GM23338 (cell line): Measurements from ENCODE around the gene STMN3.

Source experiments
- CREB1 ChIP-seq: fragments of 250-450 bp; sonication (Bioruptor Pico); IDR thresholded peaks from 2 replicates; pipeline ENCODE4 v1.5.0; 2020; ENCODE audit warnings: low read depth, mild to moderate bottlenecking, moderate library complexity
- EZH2 ChIP-seq: fragments of 200-600 bp; sonication (generic); IDR thresholded peaks from one replicate; pipeline ENCODE4 v1.8.0; 2017; ENCODE audit warnings: antibody characterized with exemption, mild to moderate bottlenecking, low read depth; ENCODE audit not compliant: unreplicated experiment
- EZH2phosphoT487 ChIP-seq: fragments of 200-600 bp; sonication (generic); IDR thresholded peaks from one replicate; pipeline ENCODE4 v1.8.1; 2018; ENCODE audit warnings: antibody characterized with exemption; ENCODE audit not compliant: unreplicated experiment
- JUNB ChIP-seq: IDR thresholded peaks from one replicate; pipeline ENCODE4 v1.6.1; 2016; ENCODE audit warnings: antibody characterized with exemption; ENCODE audit not compliant: unreplicated experiment
- NANOG ChIP-seq: IDR thresholded peaks from 2 replicates; pipeline ENCODE4 v1.6.1; 2016; ENCODE audit warnings: antibody characterized with exemption, borderline replicate concordance
- POLR2AphosphoS5 ChIP-seq: IDR thresholded peaks from 2 replicates; pipeline ENCODE4 v1.6.1; 2016; ENCODE audit warnings: antibody characterized with exemption, low read depth
- STAT1 ChIP-seq: IDR thresholded peaks from one replicate; pipeline ENCODE4 v1.6.1; 2016; ENCODE audit warnings: antibody characterized with exemption; ENCODE audit not compliant: unreplicated experiment
- ZNF114 ChIP-seq: fragments of 250-450 bp; sonication (Bioruptor Pico); IDR thresholded peaks from 2 replicates; pipeline ENCODE4 v1.5.0; 2020; ENCODE audit warnings: mild to moderate bottlenecking, moderate library complexity
- ZNF331 ChIP-seq: fragments of 250-450 bp; sonication (Bioruptor Pico); IDR thresholded peaks from 2 replicates; pipeline ENCODE4 v1.5.0; 2020; ENCODE audit warnings: low read depth, mild to moderate bottlenecking, moderate library complexity
- TF ChIP-seq, protein P1 (sequence below), 2 experiments: fragments of 200-600 bp in 1 of 2; sonication (generic) in 1 of 2; conservative IDR thresholded peaks; 2 replicates each; pipeline versions ENCODE4 v1.5.1 to v1.6.1; 2016 to 2017; ENCODE audit warnings: antibody characterized with exemption in 2 of 2, low read depth in 2 of 2, mild to moderate bottlenecking in 2 of 2, moderate library complexity in 1 of 2
- TF ChIP-seq, protein P2 (sequence below): IDR thresholded peaks from one replicate; pipeline ENCODE4 v1.6.1; 2018; ENCODE audit warnings: antibody characterized with exemption; ENCODE audit not compliant: unreplicated experiment
- TF ChIP-seq, protein P3 (sequence below): IDR thresholded peaks from 2 replicates; pipeline ENCODE4 v1.6.1; 2016; ENCODE audit warnings: antibody characterized with exemption
- TF ChIP-seq, protein P4 (sequence below): fragments of 250-450 bp; sonication (Bioruptor Pico); IDR thresholded peaks from 2 replicates; pipeline ENCODE4 v1.5.0; 2020; ENCODE audit warnings: mild to moderate bottlenecking, moderate library complexity

DNA sequence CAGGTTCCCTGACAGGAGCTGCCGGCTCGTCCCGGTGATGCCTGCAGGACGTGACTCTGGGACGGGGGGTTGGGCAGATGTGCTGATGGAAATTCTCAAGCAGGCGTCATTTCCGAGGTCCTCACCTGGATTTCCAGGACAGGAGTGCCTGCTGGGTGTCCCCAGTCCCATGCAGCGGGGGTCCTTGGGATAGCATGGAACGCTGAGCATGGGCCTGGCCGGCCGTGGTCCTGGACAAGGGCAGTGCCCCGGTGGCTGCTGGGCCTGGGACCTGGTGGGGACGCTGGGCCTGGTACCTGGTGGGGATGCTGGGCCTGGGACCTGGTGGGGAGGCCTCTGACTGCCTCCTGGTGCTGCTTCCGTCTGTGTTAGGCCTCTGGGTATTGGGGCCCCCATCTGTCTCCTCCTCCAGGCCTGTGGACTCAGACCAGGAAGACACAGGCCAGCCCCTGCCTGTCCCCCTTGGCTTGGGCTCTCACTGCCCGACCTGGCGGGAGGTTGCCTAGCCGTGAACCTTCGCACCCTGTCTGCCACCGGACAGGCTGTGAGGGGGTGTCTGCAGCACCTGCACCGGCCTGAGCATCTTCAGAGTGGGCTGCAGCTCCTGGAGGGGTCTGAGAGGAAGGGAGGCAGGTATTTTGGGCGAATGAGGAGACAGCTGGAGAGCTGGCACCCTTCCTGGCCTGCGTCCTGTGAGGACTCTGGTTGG is 11.1 kb upstream of the STMN3 start:
- TF ChIP-seq, protein P1, sequence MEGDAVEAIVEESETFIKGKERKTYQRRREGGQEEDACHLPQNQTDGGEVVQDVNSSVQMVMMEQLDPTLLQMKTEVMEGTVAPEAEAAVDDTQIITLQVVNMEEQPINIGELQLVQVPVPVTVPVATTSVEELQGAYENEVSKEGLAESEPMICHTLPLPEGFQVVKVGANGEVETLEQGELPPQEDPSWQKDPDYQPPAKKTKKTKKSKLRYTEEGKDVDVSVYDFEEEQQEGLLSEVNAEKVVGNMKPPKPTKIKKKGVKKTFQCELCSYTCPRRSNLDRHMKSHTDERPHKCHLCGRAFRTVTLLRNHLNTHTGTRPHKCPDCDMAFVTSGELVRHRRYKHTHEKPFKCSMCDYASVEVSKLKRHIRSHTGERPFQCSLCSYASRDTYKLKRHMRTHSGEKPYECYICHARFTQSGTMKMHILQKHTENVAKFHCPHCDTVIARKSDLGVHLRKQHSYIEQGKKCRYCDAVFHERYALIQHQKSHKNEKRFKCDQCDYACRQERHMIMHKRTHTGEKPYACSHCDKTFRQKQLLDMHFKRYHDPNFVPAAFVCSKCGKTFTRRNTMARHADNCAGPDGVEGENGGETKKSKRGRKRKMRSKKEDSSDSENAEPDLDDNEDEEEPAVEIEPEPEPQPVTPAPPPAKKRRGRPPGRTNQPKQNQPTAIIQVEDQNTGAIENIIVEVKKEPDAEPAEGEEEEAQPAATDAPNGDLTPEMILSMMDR (conservative IDR thresholded peaks at IDR 0.05; ENCODE audit: low read depth in 2 of 2) = no peak
- no peak for TF ChIP-seq EZH2
- TF ChIP-seq CREB1 = no peak
- TF ChIP-seq, protein P2, sequence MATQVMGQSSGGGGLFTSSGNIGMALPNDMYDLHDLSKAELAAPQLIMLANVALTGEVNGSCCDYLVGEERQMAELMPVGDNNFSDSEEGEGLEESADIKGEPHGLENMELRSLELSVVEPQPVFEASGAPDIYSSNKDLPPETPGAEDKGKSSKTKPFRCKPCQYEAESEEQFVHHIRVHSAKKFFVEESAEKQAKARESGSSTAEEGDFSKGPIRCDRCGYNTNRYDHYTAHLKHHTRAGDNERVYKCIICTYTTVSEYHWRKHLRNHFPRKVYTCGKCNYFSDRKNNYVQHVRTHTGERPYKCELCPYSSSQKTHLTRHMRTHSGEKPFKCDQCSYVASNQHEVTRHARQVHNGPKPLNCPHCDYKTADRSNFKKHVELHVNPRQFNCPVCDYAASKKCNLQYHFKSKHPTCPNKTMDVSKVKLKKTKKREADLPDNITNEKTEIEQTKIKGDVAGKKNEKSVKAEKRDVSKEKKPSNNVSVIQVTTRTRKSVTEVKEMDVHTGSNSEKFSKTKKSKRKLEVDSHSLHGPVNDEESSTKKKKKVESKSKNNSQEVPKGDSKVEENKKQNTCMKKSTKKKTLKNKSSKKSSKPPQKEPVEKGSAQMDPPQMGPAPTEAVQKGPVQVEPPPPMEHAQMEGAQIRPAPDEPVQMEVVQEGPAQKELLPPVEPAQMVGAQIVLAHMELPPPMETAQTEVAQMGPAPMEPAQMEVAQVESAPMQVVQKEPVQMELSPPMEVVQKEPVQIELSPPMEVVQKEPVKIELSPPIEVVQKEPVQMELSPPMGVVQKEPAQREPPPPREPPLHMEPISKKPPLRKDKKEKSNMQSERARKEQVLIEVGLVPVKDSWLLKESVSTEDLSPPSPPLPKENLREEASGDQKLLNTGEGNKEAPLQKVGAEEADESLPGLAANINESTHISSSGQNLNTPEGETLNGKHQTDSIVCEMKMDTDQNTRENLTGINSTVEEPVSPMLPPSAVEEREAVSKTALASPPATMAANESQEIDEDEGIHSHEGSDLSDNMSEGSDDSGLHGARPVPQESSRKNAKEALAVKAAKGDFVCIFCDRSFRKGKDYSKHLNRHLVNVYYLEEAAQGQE = no peak
- TF ChIP-seq POLR2AphosphoS5 = no peak
- TF ChIP-seq NANOG = no peak
- no peak for TF ChIP-seq EZH2phosphoT487
- no peak for TF ChIP-seq JUNB
- TF ChIP-seq, protein P3, sequence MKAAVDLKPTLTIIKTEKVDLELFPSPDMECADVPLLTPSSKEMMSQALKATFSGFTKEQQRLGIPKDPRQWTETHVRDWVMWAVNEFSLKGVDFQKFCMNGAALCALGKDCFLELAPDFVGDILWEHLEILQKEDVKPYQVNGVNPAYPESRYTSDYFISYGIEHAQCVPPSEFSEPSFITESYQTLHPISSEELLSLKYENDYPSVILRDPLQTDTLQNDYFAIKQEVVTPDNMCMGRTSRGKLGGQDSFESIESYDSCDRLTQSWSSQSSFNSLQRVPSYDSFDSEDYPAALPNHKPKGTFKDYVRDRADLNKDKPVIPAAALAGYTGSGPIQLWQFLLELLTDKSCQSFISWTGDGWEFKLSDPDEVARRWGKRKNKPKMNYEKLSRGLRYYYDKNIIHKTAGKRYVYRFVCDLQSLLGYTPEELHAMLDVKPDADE = no peak
- no peak for TF ChIP-seq STAT1
- no peak for TF ChIP-seq ZNF331 (CRISPR knock-in tag)
- TF ChIP-seq, protein P4, sequence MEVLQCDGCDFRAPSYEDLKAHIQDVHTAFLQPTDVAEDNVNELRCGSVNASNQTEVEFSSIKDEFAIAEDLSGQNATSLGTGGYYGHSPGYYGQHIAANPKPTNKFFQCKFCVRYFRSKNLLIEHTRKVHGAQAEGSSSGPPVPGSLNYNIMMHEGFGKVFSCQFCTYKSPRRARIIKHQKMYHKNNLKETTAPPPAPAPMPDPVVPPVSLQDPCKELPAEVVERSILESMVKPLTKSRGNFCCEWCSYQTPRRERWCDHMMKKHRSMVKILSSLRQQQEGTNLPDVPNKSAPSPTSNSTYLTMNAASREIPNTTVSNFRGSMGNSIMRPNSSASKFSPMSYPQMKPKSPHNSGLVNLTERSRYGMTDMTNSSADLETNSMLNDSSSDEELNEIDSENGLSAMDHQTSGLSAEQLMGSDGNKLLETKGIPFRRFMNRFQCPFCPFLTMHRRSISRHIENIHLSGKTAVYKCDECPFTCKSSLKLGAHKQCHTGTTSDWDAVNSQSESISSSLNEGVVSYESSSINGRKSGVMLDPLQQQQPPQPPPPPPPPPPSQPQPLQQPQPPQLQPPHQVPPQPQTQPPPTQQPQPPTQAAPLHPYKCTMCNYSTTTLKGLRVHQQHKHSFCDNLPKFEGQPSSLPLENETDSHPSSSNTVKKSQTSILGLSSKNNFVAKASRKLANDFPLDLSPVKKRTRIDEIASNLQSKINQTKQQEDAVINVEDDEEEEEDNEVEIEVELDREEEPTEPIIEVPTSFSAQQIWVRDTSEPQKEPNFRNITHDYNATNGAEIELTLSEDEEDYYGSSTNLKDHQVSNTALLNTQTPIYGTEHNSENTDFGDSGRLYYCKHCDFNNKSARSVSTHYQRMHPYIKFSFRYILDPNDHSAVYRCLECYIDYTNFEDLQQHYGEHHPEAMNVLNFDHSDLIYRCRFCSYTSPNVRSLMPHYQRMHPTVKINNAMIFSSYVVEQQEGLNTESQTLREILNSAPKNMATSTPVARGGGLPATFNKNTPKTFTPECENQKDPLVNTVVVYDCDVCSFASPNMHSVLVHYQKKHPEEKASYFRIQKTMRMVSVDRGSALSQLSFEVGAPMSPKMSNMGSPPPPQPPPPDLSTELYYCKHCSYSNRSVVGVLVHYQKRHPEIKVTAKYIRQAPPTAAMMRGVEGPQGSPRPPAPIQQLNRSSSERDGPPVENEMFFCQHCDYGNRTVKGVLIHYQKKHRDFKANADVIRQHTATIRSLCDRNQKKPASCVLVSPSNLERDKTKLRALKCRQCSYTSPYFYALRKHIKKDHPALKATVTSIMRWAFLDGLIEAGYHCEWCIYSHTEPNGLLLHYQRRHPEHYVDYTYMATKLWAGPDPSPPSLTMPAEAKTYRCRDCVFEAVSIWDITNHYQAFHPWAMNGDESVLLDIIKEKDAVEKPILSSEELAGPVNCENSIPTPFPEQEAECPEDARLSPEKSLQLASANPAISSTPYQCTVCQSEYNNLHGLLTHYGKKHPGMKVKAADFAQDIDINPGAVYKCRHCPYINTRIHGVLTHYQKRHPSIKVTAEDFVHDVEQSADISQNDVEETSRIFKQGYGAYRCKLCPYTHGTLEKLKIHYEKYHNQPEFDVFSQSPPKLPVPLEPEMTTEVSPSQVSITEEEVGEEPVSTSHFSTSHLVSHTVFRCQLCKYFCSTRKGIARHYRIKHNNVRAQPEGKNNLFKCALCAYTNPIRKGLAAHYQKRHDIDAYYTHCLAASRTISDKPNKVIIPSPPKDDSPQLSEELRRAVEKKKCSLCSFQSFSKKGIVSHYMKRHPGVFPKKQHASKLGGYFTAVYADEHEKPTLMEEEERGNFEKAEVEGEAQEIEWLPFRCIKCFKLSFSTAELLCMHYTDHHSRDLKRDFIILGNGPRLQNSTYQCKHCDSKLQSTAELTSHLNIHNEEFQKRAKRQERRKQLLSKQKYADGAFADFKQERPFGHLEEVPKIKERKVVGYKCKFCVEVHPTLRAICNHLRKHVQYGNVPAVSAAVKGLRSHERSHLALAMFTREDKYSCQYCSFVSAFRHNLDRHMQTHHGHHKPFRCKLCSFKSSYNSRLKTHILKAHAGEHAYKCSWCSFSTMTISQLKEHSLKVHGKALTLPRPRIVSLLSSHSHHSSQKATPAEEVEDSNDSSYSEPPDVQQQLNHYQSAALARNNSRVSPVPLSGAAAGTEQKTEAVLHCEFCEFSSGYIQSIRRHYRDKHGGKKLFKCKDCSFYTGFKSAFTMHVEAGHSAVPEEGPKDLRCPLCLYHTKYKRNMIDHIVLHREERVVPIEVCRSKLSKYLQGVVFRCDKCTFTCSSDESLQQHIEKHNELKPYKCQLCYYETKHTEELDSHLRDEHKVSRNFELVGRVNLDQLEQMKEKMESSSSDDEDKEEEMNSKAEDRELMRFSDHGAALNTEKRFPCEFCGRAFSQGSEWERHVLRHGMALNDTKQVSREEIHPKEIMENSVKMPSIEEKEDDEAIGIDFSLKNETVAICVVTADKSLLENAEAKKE (CRISPR knock-in tag) = no peak
- no peak for TF ChIP-seq ZNF114
